ENCODE measurements around the gene BOD1L1.
A peak's percentile ranks its signal among the peaks of the same experiment; 100 is the strongest.

The BOD1L1 gene

GRCh38 chr4:13627606-13628311 lies at the start of gene BOD1L1:
Gene BOD1L1, minus strand, starts transcription at chr4:13627725. Its CDS starts 138 bp downstream, at chr4:13627587.
- peak; percentile 92 for DNase-seq

DNA sequence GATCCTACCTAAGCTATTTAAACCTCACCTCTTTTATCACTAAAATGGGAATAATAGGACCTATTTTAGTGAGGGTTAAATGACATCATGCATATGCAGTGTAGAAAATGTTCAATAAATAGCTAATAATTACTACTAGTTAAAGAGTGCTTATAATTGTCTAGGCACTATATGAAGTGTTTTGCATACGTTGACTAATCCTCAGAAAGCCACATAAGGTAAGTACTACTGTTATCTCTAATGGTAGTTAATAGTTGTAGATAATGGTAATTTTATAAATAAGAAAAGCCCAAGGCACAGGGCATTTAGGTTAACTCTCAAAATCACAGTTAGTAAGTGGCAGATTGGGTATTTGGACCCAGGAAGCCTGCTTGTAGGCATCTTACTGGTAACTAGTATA lies 47.4 kb upstream of the BOD1L1 start:
- no peak for DNase-seq

DNA sequence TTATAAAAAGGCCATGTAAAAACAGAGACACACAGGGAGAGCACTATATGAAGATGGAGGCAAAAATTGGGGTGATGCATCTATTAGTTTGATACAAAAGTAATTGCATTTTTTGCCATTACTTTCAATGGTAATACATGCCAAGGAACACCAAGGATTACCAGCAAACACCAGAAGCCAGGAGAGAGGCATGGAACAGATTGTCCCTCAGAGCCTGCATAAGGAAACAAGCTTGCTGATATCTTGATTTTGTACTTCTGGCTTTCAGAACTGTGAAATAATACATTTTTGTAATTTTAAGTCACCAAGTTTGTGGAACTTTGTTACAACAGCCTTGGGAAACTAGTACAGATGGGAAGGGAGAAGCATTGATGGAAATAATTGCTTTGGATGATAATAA lies 45.6 kb upstream of the BOD1L1 start:
- DNase-seq: no peak

DNA sequence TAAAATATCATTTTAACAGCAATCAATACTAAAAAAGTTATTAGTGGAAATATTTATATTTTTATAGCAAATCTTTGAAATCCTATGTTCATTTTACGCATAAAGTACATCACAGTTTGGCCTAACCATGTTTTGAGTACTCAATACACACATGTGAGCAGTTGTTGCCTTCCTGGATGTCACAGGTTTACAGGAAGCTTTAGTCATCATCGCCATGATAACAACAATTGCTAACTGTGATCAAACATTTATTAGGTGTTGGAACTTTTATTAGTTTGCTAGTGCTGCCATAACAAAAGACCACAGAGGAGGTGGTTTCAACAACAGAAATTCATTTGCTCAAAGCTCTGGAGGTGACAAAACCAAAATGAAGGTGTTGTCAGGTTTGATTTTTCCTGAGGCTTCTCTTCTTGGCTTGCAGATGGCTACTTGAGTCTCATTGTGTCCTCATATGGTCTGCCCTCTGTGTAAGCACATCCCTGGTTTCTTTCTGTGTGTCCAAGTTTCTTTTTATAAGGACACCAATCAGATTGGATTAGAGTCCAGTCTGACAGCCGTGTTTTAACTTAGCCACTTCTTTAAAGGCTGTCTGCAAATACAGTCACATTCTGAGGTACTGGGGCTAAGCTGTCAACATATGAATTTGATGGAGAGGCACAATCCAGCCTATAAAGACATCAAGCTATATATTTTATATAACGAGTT lies 43.1 kb upstream of the BOD1L1 start:
- no peak for DNase-seq

DNA sequence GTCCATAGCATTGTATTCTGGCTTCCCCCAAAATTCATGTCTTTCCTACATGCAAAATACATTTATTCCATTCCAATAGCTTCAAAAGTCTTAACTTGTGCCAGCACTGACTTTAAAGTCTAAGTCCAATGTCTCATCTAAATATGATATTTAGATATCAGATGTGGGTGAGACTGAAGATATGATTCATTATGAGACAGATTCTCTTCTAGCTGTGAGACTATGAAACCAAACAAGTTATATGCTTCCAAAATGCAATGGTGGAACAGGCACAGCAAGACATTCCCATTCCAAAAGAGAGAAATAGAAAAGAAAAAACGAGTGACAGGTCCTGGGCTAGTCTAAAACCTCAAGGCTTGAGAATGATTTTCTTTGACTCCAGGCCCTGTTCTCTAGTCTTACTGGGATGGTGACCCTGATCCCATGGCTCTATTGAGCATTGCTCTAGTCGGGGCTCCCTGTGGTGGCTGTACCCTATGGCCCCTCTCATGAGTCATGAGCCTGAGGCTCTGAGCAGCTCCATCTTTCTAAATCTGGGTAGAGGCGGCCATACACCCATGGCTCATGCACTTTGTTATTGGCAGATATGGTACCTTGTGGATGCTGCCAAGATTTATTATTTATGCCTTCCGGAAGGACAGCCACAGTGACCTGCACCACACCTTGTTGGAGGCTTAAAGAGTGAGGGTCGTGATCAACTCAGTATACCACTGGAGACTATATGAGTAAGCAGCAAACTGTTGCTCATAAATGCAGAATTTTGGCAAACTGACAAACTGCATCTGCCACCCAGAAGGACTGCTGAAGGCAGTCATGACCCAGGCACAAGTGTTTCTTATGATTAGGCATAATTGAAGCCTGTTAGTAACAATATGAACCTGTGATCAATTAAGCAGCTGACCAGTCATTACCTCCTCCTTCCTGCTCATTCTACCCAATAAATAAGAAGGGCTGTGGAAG lies 38.5 kb upstream of the BOD1L1 start:
- no peak for DNase-seq

- DNase-seq: no peak
Observed at GRCh38 chr4:13659341-13660070, 32.0 kb upstream of the BOD1L1 start.

DNA sequence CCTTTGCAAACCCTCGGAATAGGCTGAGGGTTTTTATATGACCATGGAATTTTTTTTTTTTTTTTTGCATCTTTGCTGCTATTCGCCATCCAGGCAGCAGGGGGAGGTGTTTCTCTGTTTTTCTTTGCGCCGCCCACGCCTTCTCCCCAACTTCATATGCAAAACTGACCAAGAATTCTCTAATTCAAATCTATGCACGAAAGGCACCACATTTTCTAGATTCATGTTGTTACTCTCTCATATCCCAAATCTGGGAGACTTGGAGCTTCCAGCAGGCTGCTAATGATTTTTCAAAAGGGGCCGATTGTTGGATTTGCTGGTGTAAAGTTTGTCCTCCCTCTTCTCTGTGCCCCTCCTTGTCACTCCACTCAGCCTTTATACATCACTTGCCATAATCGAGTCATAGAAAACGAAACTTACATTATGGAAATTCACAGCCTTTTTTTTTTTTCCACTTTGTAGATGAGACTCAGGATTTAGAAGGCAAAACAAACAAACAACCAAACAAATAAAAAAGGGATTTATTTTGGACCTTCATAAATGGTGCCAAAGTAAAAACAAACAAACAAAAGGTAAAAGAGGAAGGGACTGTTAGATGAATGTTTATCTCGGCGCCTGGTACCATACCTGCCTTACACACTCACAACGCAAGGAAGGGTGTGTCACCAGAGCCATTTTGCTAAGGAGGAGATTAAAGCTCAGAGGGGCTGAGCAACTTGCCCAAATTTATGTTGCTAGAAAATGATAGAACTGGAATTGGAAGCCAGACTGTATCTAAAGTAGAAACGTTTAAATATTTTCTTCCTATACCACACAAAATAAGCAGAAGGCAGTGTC lies 29.3 kb upstream of the BOD1L1 start:
- peak; percentile 45 for DNase-seq

- peak; percentile 81 for DNase-seq
Observed at GRCh38 chr4:13654162-13654797, 26.8 kb upstream of the BOD1L1 start.

- no peak for DNase-seq
Observed at GRCh38 chr4:13653766-13654161, 26.2 kb upstream of the BOD1L1 start.

- DNase-seq: no peak
Observed at GRCh38 chr4:13647031-13647430, 19.5 kb upstream of the BOD1L1 start.

DNA sequence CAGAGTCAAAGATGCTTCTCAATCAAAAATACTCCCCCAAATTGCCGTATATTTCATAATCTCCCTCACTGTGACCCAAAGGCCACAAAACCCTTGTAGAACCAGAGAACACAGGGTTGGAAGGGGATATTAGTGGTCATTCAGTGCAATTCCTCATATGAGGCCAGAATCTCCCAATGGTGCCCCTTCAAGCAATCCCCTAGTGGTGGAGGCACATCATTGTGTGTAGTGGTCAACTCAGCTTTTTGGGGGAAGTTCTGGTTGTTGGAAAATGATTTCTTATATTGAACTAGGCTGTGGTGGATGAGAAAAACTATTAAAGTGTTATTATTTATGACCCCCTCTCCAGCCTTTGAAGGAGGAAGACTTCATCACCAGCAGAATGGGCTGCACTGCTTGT lies 17.6 kb upstream of the BOD1L1 start:
- DNase-seq: no peak

GRCh38 chr4:13642170-13642950 lies 14.8 kb upstream of the BOD1L1 start:
- no peak for DNase-seq

GRCh38 chr4:13641084-13641483 lies 13.6 kb upstream of the BOD1L1 start:
- DNase-seq: no peak

DNA sequence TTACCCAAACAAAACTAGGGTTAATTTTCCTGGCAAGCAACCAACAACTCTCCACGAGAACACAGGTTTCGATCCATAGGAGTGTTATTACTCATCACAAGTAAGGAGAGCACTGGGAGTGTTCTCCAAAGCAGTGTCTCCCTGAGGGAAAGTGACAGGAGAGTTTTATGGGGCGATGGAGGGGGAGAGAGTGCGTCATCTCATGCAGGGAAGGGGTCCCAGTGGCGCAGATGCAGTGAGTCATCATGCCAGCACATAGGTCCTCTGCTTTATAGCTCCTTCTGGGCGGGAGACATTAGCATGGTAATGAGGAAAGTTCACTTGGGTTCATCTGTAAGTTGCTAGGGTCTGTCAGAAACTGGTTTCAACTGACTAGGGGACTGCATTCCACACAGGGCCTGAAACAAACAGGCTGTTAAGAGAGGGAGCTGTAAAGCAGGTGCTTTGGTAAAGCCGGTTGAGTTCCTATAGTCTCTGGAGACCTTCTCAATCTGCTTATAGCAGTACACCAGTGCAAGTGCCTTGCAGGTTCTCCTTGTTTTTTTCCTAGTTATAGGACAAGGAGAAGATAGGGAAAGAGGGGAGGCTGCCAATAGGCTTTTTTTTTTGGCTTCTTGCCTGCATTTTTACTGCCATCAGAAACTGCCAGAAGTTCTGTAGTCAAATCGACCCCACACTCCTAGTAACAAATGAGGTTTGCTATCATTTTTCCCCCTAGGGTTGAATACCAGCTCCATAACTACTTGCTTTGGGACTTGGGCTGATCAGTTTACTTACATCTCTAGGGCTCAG lies 12.8 kb upstream of the BOD1L1 start:
- no peak for DNase-seq

DNA sequence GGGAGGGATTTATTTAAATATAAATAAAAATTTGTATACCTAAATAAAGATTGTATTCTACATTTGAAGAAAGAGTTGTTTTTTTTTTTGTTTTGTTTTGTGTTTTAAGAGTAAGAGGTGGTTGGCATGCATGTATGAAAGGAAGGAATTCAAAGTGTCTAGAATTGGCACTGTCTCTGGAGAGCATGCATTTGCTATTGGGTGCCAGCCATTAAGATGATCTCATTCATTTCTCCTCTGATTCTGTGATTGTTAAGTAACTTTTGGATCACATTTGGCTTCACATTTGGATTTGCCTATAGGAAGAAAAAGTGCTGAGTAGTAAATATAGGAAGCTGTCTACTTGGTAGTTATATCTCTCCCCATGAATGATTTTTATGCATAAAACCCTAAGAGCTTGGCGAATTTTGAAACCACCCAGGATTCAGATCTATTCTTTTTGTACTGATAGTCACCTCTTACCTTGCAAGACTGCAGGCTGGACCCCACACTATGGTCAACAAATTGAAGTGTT lies 7.8 kb upstream of the BOD1L1 start:
- no peak for DNase-seq

GRCh38 chr4:13633671-13634070 lies 6.1 kb upstream of the BOD1L1 start:
- DNase-seq: no peak

- peak; percentile 26 for DNase-seq
Observed at GRCh38 chr4:13627178-13627605, 333 bp downstream of the BOD1L1 start.

- DNase-seq: no peak
Observed at GRCh38 chr4:13626492-13627177, 890 bp downstream of the BOD1L1 start.
